ENCODE results near the gene CTBP2.

- no peak for TF ChIP-seq CTCF (IDR thresholded peaks at IDR 0.05; ENCODE audit: low read depth, low read length, poor library complexity, severe bottlenecking)
- no peak for TF ChIP-seq EZH2phosphoT487 (IDR thresholded peaks at IDR 0.05; ENCODE audit: borderline replicate concordance, low read length)
Observed at GRCh38 chr10:125132344-125132743, 28.0 kb downstream of the CTBP2 start.
